ENCODE data around the gene CLASRP. TPM values are rescaled to one million over a fixed set of nuclear protein-coding genes. Genes with fewer than 3 reads are reported as not detected.

CLASRP gene
- total and polyA plus RNA-seq, 7 donors, result 19.0 to 157 (median 65.6) TPM

GRCh38 chr19:45110851-45111266, 72.0 kb downstream of the CLASRP start:
- Histone ChIP-seq H3K4me1 (no peaks in the 10 kb centered on the region), H3K4me3 (no peak overlapping the region), H3K9me3 (no peaks in the 10 kb centered on the region), H3K27me3 (no peaks in the 10 kb centered on the region), H3K27ac (no peak overlapping the region), H3K36me3 (no peaks in the 10 kb centered on the region)
- no peak for DNase-seq
- TF ChIP-seq POLR2AphosphoS5 (IDR thresholded peaks at IDR 0.05) (no peak), EP300 (IDR thresholded peaks at IDR 0.05) (no peak), POLR2A (IDR thresholded peaks at IDR 0.05) (no peak), CTCF (IDR thresholded peaks at IDR 0.05) (no peak)
- intact Hi-C loops (cut with DNase I), result no loop called here
- 66 to 86% methylated on average over 5 of the region's 5 CpGs for WGBS, 2 donors

DNA sequence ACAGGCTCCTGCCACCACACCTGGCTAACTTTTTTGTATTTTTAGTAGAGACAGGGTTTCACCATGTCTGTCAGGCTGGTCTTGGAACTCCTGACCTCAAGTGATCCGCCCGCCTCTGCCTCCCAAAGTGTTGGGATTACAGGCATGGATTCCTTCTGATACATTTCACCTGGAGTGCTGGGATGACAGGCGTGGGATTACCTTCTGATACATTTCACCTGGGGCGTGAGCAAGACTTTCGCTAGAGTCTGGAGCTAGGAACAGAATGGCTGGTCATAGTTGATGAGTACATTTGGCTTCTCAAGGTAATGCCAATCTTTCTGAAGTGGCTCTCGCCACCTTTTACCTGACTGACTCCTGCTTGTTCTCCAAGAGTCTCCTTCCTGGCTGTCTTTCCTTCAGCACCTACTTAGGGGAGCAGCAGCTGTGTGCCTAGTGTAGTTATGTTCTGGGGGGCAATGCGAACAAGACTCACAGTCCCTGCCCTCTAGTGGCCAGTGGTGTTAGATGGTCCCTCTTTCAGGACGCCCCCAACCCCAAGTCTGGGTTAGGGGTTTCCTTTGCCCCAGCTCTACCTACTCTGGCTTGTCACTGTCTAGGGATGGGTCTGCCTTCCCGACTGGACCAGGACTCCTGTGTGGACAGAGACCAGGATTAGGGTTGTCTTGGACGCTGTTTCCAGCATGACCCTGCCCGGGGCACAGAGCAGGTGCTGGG, 73.4 kb downstream of the CLASRP start:
- intact Hi-C loops (cut with DNase I), result no loop called here

DNA sequence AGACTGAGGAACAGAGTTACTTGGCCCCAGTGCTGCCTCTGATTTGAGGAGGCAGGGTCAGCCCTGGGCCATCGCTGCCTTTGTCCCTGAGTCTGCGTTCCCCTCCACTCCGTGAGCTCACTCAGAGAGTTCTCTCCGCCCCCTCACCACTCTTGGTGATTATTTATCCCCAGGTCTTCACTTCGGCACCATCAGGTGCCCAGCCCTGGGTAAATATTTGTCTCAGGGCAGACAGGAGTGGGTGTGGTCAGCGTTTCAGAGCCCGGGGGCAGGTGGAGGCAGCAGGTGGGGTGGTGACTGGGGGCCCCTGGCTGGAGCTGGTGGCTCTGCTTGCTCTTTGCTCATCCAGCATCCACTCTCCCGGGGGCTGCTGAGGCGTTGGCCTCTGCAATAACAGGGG, 74.8 kb downstream of the CLASRP start:
- Histone ChIP-seq H3K27ac (no peak overlapping the region), H3K9me3 (no peaks in the 10 kb centered on the region)
- no peak for DNase-seq

More for the DNA sequence above, 73.4 kb downstream of the CLASRP start:
- H3K4me1 ChIP-seq, result peaks cover 0 to 12% (median 8%) of the 10 kb centered on the region in 4 donors
- H3K4me3 ChIP-seq, result no peak overlapping the region
- WGBS, 2 donors, result 62 to 87% methylated on average over 11 of the region's 11 CpGs
- no peaks in the 10 kb centered on the region for H3K9me3 ChIP-seq
- no peaks in the 10 kb centered on the region for H3K27me3 ChIP-seq
- H3K27ac ChIP-seq, result no peak overlapping the region
- TF ChIP-seq CTCF (IDR thresholded peaks at IDR 0.05), result no peak
- no peak for TF ChIP-seq EP300 (IDR thresholded peaks at IDR 0.05)
- TF ChIP-seq POLR2AphosphoS5 (IDR thresholded peaks at IDR 0.05), result no peak
- TF ChIP-seq POLR2A (IDR thresholded peaks at IDR 0.05), result no peak
- no peaks in the 10 kb centered on the region for H3K36me3 ChIP-seq
- no peak for DNase-seq

GRCh38 chr19:45114116-45114515, 75.3 kb downstream of the CLASRP start:
- intact Hi-C loops (cut with DNase I), result no loop called here
- Histone ChIP-seq H3K4me3 (no peak overlapping the region), H3K4me1 (peaks cover 0 to 24% (median 14%) of the 10 kb centered on the region in 4 donors), H3K27ac (no peak overlapping the region), H3K9me3 (no peaks in the 10 kb centered on the region), H3K27me3 (no peaks in the 10 kb centered on the region), H3K36me3 (no peaks in the 10 kb centered on the region)
- TF ChIP-seq CTCF (IDR thresholded peaks at IDR 0.05) (no peak), POLR2A (IDR thresholded peaks at IDR 0.05) (no peak), EP300 (IDR thresholded peaks at IDR 0.05) (no peak), POLR2AphosphoS5 (IDR thresholded peaks at IDR 0.05) (no peak)
- 46 to 64% methylated on average over 4 of the region's 4 CpGs for WGBS, 2 donors
- DNase-seq, result no peak

More for the DNA sequence above, 74.8 kb downstream of the CLASRP start:
- Histone ChIP-seq H3K4me1 (peaks cover 0 to 24% (median 14%) of the 10 kb centered on the region in 4 donors), H3K4me3 (no peak overlapping the region), H3K27me3 (no peaks in the 10 kb centered on the region), H3K36me3 (no peaks in the 10 kb centered on the region)
- TF ChIP-seq EP300 (IDR thresholded peaks at IDR 0.05) (no peak), POLR2AphosphoS5 (IDR thresholded peaks at IDR 0.05) (no peak)
- 20 to 58% methylated on average over 9 of the region's 9 CpGs for WGBS, 2 donors
- intact Hi-C loops (cut with DNase I), result no loop called here

- H3K27me3 ChIP-seq, result no peaks in the 10 kb centered on the region
- no peak for TF ChIP-seq POLR2A (IDR thresholded peaks at IDR 0.05)
- TF ChIP-seq EP300 (IDR thresholded peaks at IDR 0.05), result no peak
- TF ChIP-seq POLR2AphosphoS5 (IDR thresholded peaks at IDR 0.05), result no peak
- TF ChIP-seq CTCF (IDR thresholded peaks at IDR 0.05), result no peak
- no peak overlapping the region for H3K27ac ChIP-seq
- intact Hi-C loops (cut with DNase I), result no loop called here
- H3K9me3 ChIP-seq, result no peaks in the 10 kb centered on the region
- whole genome bisulfite sequencing, 2 donors, result 86 to 94% methylated on average over 21 of the region's 21 CpGs
- no peak overlapping the region for H3K4me3 ChIP-seq
- no peaks in the 10 kb centered on the region for H3K36me3 ChIP-seq
- H3K4me1 ChIP-seq, result peaks cover 0 to 24% (median 14%) of the 10 kb centered on the region in 4 donors
- no peak for DNase-seq
Observed at GRCh38 chr19:45115809-45116615, 77.2 kb downstream of the CLASRP start.

Data from sigmoid colon (tissue), 7 donors.